Measurements from ENCODE around the gene PLAGL2. TPM values are rescaled to one million over a fixed set of nuclear protein-coding genes. Genes with fewer than 3 reads are reported as not detected.

The PLAGL2 gene
- total RNA-seq, 8 experiments from 2014 or later: 2.7 to 9.6 (median 7.1) TPM

- Histone ChIP-seq H3K4me3 (no peak overlapping the region), H3K27ac (no peak overlapping the region), H3K4me1 (replicated peaks in 1 of 2) (no peaks in the 10 kb centered on the region)
- WGBS, 10 experiments: 47 to 100% (median 98%) methylated on average over 1 to 4 of the region's 6 CpGs; no CpG with 5 or more reads in 2 of the 10 experiments
- ATAC-seq (replicated peaks in 6 of 8): no peak
- in situ Hi-C loops (cut with MboI; ENCODE audit: low pct_unique_long_range_greater_than_20kb in 2 of 9, low sequenced_read_pairs in 9 of 9, unreplicated experiment in 9 of 9): loop anchor here in 1 of 9 experiments (25.0 kb wide), 1 partner anchor 100 kb away; no protein-coding TSS in a partner anchor
These were observed 29.9 kb upstream of the PLAGL2 start for GRCh38 chr20:32237419-32237818.

- H3K4me1 ChIP-seq (replicated peaks in 1 of 2): no peaks in the 10 kb centered on the region
- no peak overlapping the region for H3K4me3 ChIP-seq
- H3K27ac ChIP-seq: no peak overlapping the region
- 83 to 100% (median 100%) methylated on average over 2 of the region's 2 CpGs; no CpG with 5 or more reads in 5 of the 10 experiments for WGBS, 10 experiments
- in situ Hi-C loops (cut with MboI; ENCODE audit: low pct_unique_long_range_greater_than_20kb in 2 of 9, low sequenced_read_pairs in 9 of 9, unreplicated experiment in 9 of 9): loop anchor here in 1 of 9 experiments (25.0 kb wide), 1 partner anchor 100 kb away; no protein-coding TSS in a partner anchor
- no peak for ATAC-seq (replicated peaks in 6 of 8)
These were observed 29.3 kb upstream of the PLAGL2 start for GRCh38 chr20:32236819-32237218.

- ATAC-seq (replicated peaks in 6 of 8): no peak
- in situ Hi-C loops (cut with MboI; ENCODE audit: low pct_unique_long_range_greater_than_20kb in 2 of 9, low sequenced_read_pairs in 9 of 9, unreplicated experiment in 9 of 9): loop anchor here in 1 of 9 experiments (25.0 kb wide), 1 partner anchor 99 kb away; no protein-coding TSS in a partner anchor
- Histone ChIP-seq H3K27ac (no peak overlapping the region), H3K4me1 (replicated peaks in 1 of 2) (no peaks in the 10 kb centered on the region), H3K4me3 (no peak overlapping the region)
- 70 to 100% (median 100%) methylated on average over 1 to 3 of the region's 3 CpGs; no CpG with 5 or more reads in 4 of the 10 experiments for WGBS, 10 experiments
These were observed 28.5 kb upstream of the PLAGL2 start for GRCh38 chr20:32236048-32236533.

- Histone ChIP-seq H3K4me3 (no peak overlapping the region), H3K4me1 (replicated peaks in 1 of 2) (no peaks in the 10 kb centered on the region), H3K27ac (no peak overlapping the region)
- no peak for ATAC-seq (replicated peaks in 6 of 8)
- 58 to 100% (median 93%) methylated on average over 1 to 5 of the region's 6 CpGs; no CpG with 5 or more reads in 2 of the 10 experiments for WGBS, 10 experiments
- in situ Hi-C loops (cut with MboI; ENCODE audit: low pct_unique_long_range_greater_than_20kb in 2 of 9, low sequenced_read_pairs in 9 of 9, unreplicated experiment in 9 of 9): loop anchor here in 1 of 9 experiments (25.0 kb wide), 1 partner anchor 98 kb away; no protein-coding TSS in a partner anchor
These were observed 27.9 kb upstream of the PLAGL2 start for GRCh38 chr20:32235331-32236047.

- no peak for ATAC-seq (replicated peaks in 6 of 8)
- Histone ChIP-seq H3K27ac (no peak overlapping the region), H3K4me1 (replicated peaks in 1 of 2) (no peaks in the 10 kb centered on the region), H3K4me3 (no peak overlapping the region)
- in situ Hi-C loops (cut with MboI; ENCODE audit: low pct_unique_long_range_greater_than_20kb in 2 of 9, low sequenced_read_pairs in 9 of 9, unreplicated experiment in 9 of 9): loop anchor here in 1 of 9 experiments (25.0 kb wide), 1 partner anchor 97 kb away; no protein-coding TSS in a partner anchor
- WGBS, 10 experiments: 90 to 100% (median 100%) methylated on average over 1 to 7 of the region's 13 CpGs; no CpG with 5 or more reads in 4 of the 10 experiments
These were observed 26.7 kb upstream of the PLAGL2 start for GRCh38 chr20:32234135-32234808.

- H3K4me3 ChIP-seq: no peak overlapping the region
- in situ Hi-C loops (cut with MboI; ENCODE audit: low pct_unique_long_range_greater_than_20kb in 2 of 9, low sequenced_read_pairs in 9 of 9, unreplicated experiment in 9 of 9): loop anchor here in 1 of 9 experiments (25.0 kb wide), 1 partner anchor 96 kb away; no protein-coding TSS in a partner anchor
- no peaks in the 10 kb centered on the region for H3K4me1 ChIP-seq (replicated peaks in 1 of 2)
- WGBS, 10 experiments: 100% methylated on average over 1 to 4 of the region's 9 CpGs; no CpG with 5 or more reads in 5 of the 10 experiments
- no peak overlapping the region for H3K27ac ChIP-seq
- no peak for ATAC-seq (replicated peaks in 6 of 8)
These were observed 25.7 kb upstream of the PLAGL2 start for GRCh38 chr20:32233286-32233685.

GRCh38 chr20:32232326-32232886 lies 24.9 kb upstream of the PLAGL2 start:
- no peak for ATAC-seq (replicated peaks in 6 of 8)
- H3K27ac ChIP-seq: no peak overlapping the region
- H3K4me1 ChIP-seq (replicated peaks in 1 of 2): no peaks in the 10 kb centered on the region
- in situ Hi-C loops (cut with MboI; ENCODE audit: low pct_unique_long_range_greater_than_20kb in 2 of 9, low sequenced_read_pairs in 9 of 9, unreplicated experiment in 9 of 9): loop anchor here in 1 of 9 experiments (25.0 kb wide), 1 partner anchor 95 kb away; no protein-coding TSS in a partner anchor
- no peak overlapping the region for H3K4me3 ChIP-seq

- H3K4me1 ChIP-seq (replicated peaks in 1 of 2): no peaks in the 10 kb centered on the region
- no peak for ATAC-seq (replicated peaks in 6 of 8)
- H3K4me3 ChIP-seq: no peak overlapping the region
- in situ Hi-C loops (cut with MboI; ENCODE audit: low pct_unique_long_range_greater_than_20kb in 2 of 9, low sequenced_read_pairs in 9 of 9, unreplicated experiment in 9 of 9): loop anchor here in 1 of 9 experiments (25.0 kb wide), 1 partner anchor 95 kb away; no protein-coding TSS in a partner anchor
- 69 to 100% (median 87%) methylated on average over 1 to 4 of the region's 4 CpGs; no CpG with 5 or more reads in 1 of the 10 experiments for WGBS, 10 experiments
- no peak overlapping the region for H3K27ac ChIP-seq
These were observed 24.3 kb upstream of the PLAGL2 start for GRCh38 chr20:32231847-32232246.

- Histone ChIP-seq H3K27ac (no peak overlapping the region), H3K4me1 (replicated peaks in 1 of 2) (no peaks in the 10 kb centered on the region), H3K4me3 (no peak overlapping the region)
- WGBS, 10 experiments: 94 to 100% (median 100%) methylated on average over 1 to 4 of the region's 4 CpGs; no CpG with 5 or more reads in 2 of the 10 experiments
- in situ Hi-C loops (cut with MboI; ENCODE audit: low pct_unique_long_range_greater_than_20kb in 2 of 9, low sequenced_read_pairs in 9 of 9, unreplicated experiment in 9 of 9): loop anchor here in 1 of 9 experiments (25.0 kb wide), 1 partner anchor 94 kb away; no protein-coding TSS in a partner anchor
- no peak for ATAC-seq (replicated peaks in 6 of 8)
These were observed 23.7 kb upstream of the PLAGL2 start for GRCh38 chr20:32231245-32231644.

GRCh38 chr20:32230707-32231106 lies 23.2 kb upstream of the PLAGL2 start:
- WGBS, 10 experiments: 80 to 100% (median 96%) methylated on average over 1 to 11 of the region's 13 CpGs; no CpG with 5 or more reads in 4 of the 10 experiments

GRCh38 chr20:32229251-32229747 lies 21.8 kb upstream of the PLAGL2 start:
- no peak for ATAC-seq (replicated peaks in 6 of 8)
- Histone ChIP-seq H3K27ac (no peak overlapping the region), H3K4me3 (no peak overlapping the region), H3K4me1 (replicated peaks in 1 of 2) (no peaks in the 10 kb centered on the region)
- in situ Hi-C loops (cut with MboI; ENCODE audit: low pct_unique_long_range_greater_than_20kb in 2 of 9, low sequenced_read_pairs in 9 of 9, unreplicated experiment in 9 of 9): loop anchor here in 1 of 9 experiments (25.0 kb wide), 1 partner anchor 92 kb away; no protein-coding TSS in a partner anchor
- WGBS, 10 experiments: 90 to 100% (median 99%) methylated on average over 1 to 5 of the region's 5 CpGs

More at GRCh38 chr20:32230707-32231106, 23.2 kb upstream of the PLAGL2 start:
- no peak for ATAC-seq (replicated peaks in 6 of 8)
- Histone ChIP-seq H3K4me3 (no peak overlapping the region), H3K27ac (no peak overlapping the region), H3K4me1 (replicated peaks in 1 of 2) (no peaks in the 10 kb centered on the region)
- in situ Hi-C loops (cut with MboI; ENCODE audit: low pct_unique_long_range_greater_than_20kb in 2 of 9, low sequenced_read_pairs in 9 of 9, unreplicated experiment in 9 of 9): loop anchor here in 1 of 9 experiments (25.0 kb wide), 1 partner anchor 93 kb away; no protein-coding TSS in a partner anchor
